GM11168 (cell line): Measurements from ENCODE around the gene LGALS7B.
"Not testable (repeated sequence)": the region's sequence is repeated elsewhere in the genome, so short reads cannot be mapped to it uniquely, and the experiment has no call there.

Experiments used
- in situ Hi-C: fragments of 300-500 bp; cut with MboI; formaldehyde crosslinking; loops from one replicate; pipeline ENCODE4 v1.12.0; 2022; ENCODE audit warnings: low sequenced_read_pairs; ENCODE audit not compliant: unreplicated experiment

LGALS7B gene

GRCh38 chr19:38788478-38789243 is at the start of gene LGALS7B:
TSS of gene LGALS7B (plus strand) at chr19:38789200. CDS start at chr19:38789227, 27 bp downstream.
- in situ Hi-C loops, result no loop called here

GRCh38 chr19:38739440-38740256 is 49.4 kb upstream of the LGALS7B start:
- in situ Hi-C loops, result no loop called here

- in situ Hi-C loops, result no loop called here
These were observed 48.8 kb upstream of the LGALS7B start for GRCh38 chr19:38740257-38740592.

- in situ Hi-C loops, result no loop called here
These were observed 48.1 kb upstream of the LGALS7B start for GRCh38 chr19:38740932-38741331.

GRCh38 chr19:38741670-38742069 is 47.3 kb upstream of the LGALS7B start:
- in situ Hi-C loops, result no loop called here

GRCh38 chr19:38742296-38742695 is 46.7 kb upstream of the LGALS7B start:
- in situ Hi-C loops, result no loop called here

- in situ Hi-C loops, result no loop called here
These were observed 46.1 kb upstream of the LGALS7B start for GRCh38 chr19:38742906-38743305.

GRCh38 chr19:38743394-38744297 is 45.4 kb upstream of the LGALS7B start:
- in situ Hi-C loops, result no loop called here

GRCh38 chr19:38744298-38744681 is 44.7 kb upstream of the LGALS7B start, which contains the start of gene CAPN12:
TSS of gene CAPN12 (minus strand) at chr19:38744474. CDS start at chr19:38744165, 309 bp downstream.
- in situ Hi-C loops, result no loop called here

GRCh38 chr19:38744874-38745273 is 44.1 kb upstream of the LGALS7B start:
- in situ Hi-C loops, result no loop called here

GRCh38 chr19:38745316-38745715 is 43.7 kb upstream of the LGALS7B start:
- in situ Hi-C loops, result no loop called here

- in situ Hi-C loops, result not testable (repeated sequence)
These were observed 35.2 kb upstream of the LGALS7B start for GRCh38 chr19:38753783-38754182.

GRCh38 chr19:38754196-38754595 is 34.8 kb upstream of the LGALS7B start:
- in situ Hi-C loops, result not testable (repeated sequence)

GRCh38 chr19:38759590-38760003 is 29.4 kb upstream of the LGALS7B start:
- in situ Hi-C loops, result no loop called here

- in situ Hi-C loops, result not testable (repeated sequence)
These were observed 28.0 kb upstream of the LGALS7B start for GRCh38 chr19:38760805-38761517.

- in situ Hi-C loops, result not testable (repeated sequence)
These were observed 27.1 kb upstream of the LGALS7B start for GRCh38 chr19:38761884-38762389.

- in situ Hi-C loops, result no loop called here
These were observed 25.2 kb upstream of the LGALS7B start for GRCh38 chr19:38763795-38764220.

GRCh38 chr19:38765214-38765613 is 23.8 kb upstream of the LGALS7B start:
- in situ Hi-C loops, result no loop called here

GRCh38 chr19:38766276-38767047 is 22.5 kb upstream of the LGALS7B start:
- in situ Hi-C loops, result no loop called here
